ENCODE results near the gene MT1F. TPM values are rescaled to one million over a fixed set of nuclear protein-coding genes. Genes with fewer than 3 reads are reported as not detected.

The MT1F gene
- total and polyA plus RNA-seq, 2 of the 4 experiments (the other 2 are of a cell fraction), result 0.56 TPM; not detected in 1

DNA sequence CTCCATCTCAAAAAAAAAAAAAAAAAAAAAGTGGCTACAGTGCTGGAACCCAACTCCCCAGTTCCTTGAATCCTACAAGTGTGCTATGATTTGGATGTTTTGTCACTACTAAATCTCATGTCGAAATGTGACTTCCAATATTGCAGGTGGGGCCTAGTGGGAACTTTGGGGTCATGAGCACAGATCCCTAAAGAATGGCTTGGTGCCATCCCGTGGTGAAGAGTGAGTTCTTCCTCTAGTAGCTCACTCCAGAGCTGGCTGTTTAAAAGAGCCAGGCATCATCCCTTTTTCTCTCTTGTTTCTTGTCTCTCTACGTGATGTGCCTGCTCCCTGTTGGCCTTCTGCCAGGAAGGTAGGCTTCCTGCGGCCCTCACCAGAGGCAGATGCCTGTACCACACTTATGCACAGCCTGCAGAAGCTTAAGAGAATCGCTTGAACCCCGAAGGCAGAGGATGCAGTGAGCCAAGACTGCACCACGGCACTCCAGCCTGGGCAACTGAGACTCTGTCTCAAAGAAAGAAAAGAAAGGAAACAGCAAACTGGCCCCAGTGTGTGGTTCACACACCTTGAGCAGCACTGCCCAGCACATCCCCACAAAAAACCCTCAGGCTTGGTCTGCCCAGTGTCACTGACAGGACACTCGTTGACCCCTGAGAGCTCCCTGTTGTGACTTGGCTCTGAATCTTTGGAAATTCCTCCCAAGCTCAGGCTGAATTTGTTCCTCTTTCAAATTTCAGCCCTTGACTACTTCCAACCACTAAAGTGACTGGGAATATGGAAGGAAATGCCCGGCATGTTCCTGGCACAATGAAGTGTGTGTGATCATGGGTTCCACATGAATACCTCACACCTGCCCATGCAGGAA is 29.0 kb upstream of the MT1F start (continued):
- no peak for TF ChIP-seq SMC3 (IDR thresholded peaks at IDR 0.05; ENCODE audit: low read depth, low read length)

DNA sequence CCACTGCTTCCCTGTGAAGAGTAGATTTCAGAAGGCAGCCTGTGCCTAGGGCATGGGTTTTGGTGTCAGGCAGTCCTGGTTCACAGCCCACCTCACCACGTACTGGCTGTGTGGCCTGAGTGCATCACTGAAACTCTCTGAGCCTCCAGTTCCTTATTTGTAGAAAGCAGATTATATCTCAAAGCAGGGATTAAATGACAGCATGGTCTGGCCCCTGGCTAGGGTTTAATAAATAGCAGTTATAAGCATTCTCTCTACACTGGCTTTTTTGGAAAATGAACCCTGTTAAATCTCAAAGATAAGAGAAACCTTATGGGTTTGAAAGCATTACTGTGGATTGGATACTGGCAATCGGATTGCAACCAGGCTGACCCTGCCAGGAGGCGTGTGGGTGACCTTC is 28.2 kb upstream of the MT1F start:
- H3K27me3 ChIP-seq (ENCODE audit: control insufficient read depth, insufficient read depth, low read length), result peaks cover 34% of the 10 kb centered on the region
- DNase-seq, result no peak

More for the DNA sequence above, 28.2 kb upstream of the MT1F start:
- H3K4me2 ChIP-seq (ENCODE audit: low read depth, low read length), result no peak overlapping the region
- H2BK15ac ChIP-seq (ENCODE audit: low read depth, low read length), result no peak overlapping the region
- peaks cover 4% of the 10 kb centered on the region; the same call in 1 of the 2 replicates for H3K9me1 ChIP-seq (ENCODE audit: insufficient read depth, low read length)
- H3K4ac ChIP-seq (ENCODE audit: low read depth, low read length), result no peak overlapping the region
- intact Hi-C loops (cut with micrococcal nuclease) (loop anchor here (5.0 kb wide), 1 partner anchor 53 kb away; the partner anchor contains the start of gene MT1X), dilution Hi-C loops (cut with HindIII; ENCODE audit: low sequenced_read_pairs, unreplicated experiment) (no loop called here), in situ Hi-C loops (cut with MboI; ENCODE audit: low sequenced_read_pairs) (no loop called here)
- H4K20me1 ChIP-seq (ENCODE audit: insufficient read depth, low read length), result no peaks in the 10 kb centered on the region
- H3K18ac ChIP-seq (ENCODE audit: low read depth, low read length), result no peak overlapping the region
- no TSS peak for BruUV-seq (replicated peaks)
- H3K4me3 ChIP-seq (ENCODE audit: insufficient read depth, low read depth, low read length), result no peak overlapping the region
- no peak overlapping the region for H4K91ac ChIP-seq (ENCODE audit: insufficient read depth, low read depth, low read length)
- no peak overlapping the region for H4K8ac ChIP-seq (ENCODE audit: low read depth in 2 of 2, low read length in 2 of 2)
- WGBS, 2 experiments (ENCODE audit: extremely low coverage in 2 of 2, insufficient read length in 1 of 2), result 94% methylated on average over 2 of the region's 3 CpGs; no CpG with 5 or more reads in 1 of the 2 experiments
- H2AFZ ChIP-seq (replicated peaks; ENCODE audit: low read length, poor library complexity), result no peak overlapping the region
- no peak overlapping the region for H3K56ac ChIP-seq (ENCODE audit: extremely low read depth, insufficient read depth, low read length)
- POLR2A ChIA-PET (ENCODE audit: unreplicated experiment), result no interaction called here
- no peak overlapping the region for H2AK9ac ChIP-seq (replicated peaks; ENCODE audit: low read depth, low read length, poor library complexity)
- H3K14ac ChIP-seq (replicated peaks; ENCODE audit: low read depth, low read length), result no peak overlapping the region
- no peak overlapping the region for H2BK5ac ChIP-seq (ENCODE audit: low read depth, low read length, poor library complexity, severe bottlenecking)
- H3K9me3 ChIP-seq (ENCODE audit: control insufficient read depth, insufficient read depth, low read length), result no peaks in the 10 kb centered on the region
- no peaks in the 10 kb centered on the region for H3K36me3 ChIP-seq (ENCODE audit: control insufficient read depth, insufficient read depth, low read length)
- no peak overlapping the region for H2BK120ac ChIP-seq (ENCODE audit: low read depth, low read length)
- TF ChIP-seq RFX5 (IDR thresholded peaks at IDR 0.05; ENCODE audit: low read depth, low read length), result no peak
- no peak for TF ChIP-seq MAFK (IDR thresholded peaks at IDR 0.05; ENCODE audit: low read depth, low read length)
- no peak for TF ChIP-seq FOS (IDR thresholded peaks at IDR 0.05; ENCODE audit: low read depth, low read length)
- TF ChIP-seq RAD21 (IDR thresholded peaks at IDR 0.05; ENCODE audit: low read length), result no peak
- no peak for TF ChIP-seq NFE2L2 (IDR thresholded peaks at IDR 0.05; ENCODE audit: low read depth, low read length)
- no peak for TF ChIP-seq CEBPB (IDR thresholded peaks at IDR 0.05; ENCODE audit: low read depth, low read length)
- no peak overlapping the region for H3K9ac ChIP-seq (ENCODE audit: low read depth, low read length)
- no peak for ATAC-seq (ENCODE audit: low read depth)
- H3K4me1 ChIP-seq (ENCODE audit: control insufficient read depth, insufficient read depth, low read length), result peaks cover 17% of the 10 kb centered on the region
- H3K79me1 ChIP-seq (ENCODE audit: low read depth in 1 of 2, low read length in 2 of 2), result peaks cover 3 to 13% of the 10 kb centered on the region in 2 experiments; a peak in 3 of 4 replicates
- no peak overlapping the region for H2BK20ac ChIP-seq (ENCODE audit: low read depth, low read length)
- no peak overlapping the region; the same call in 1 of the 2 replicates for H2AK5ac ChIP-seq (ENCODE audit: low read depth, low read length)
- no peak overlapping the region for H4K5ac ChIP-seq (ENCODE audit: low read depth, low read length)
- CTCF ChIA-PET, result interaction anchor here (1.3 kb wide), 1 partner anchor 29 kb away, joined by 4 read pairs; no protein-coding TSS in a partner anchor
- H3K23ac ChIP-seq (ENCODE audit: low read depth, low read length), result no peak overlapping the region
- no peak overlapping the region for H3K27ac ChIP-seq (ENCODE audit: insufficient read depth, low read length)
